Stomach (tissue), 4 donors: ENCODE data around the gene UBE2O.

Source experiments
- EP300 ChIP-seq: sonication (generic); formaldehyde crosslinking; IDR thresholded peaks from one replicate; pipeline ENCODE4 v1.6.1; 2017; ENCODE audit warnings: antibody characterized with exemption
- POLR2A ChIP-seq, 4 donors: fragments of 450-650 bp; IDR thresholded peaks; one replicate each; pipeline ENCODE4 v1.6.1; 2016; ENCODE audit warnings: antibody characterized with exemption in 4 of 4, control low read depth in 2 of 4, mild to moderate bottlenecking in 1 of 4, moderate library complexity in 1 of 4
- POLR2AphosphoS5 ChIP-seq, 3 donors: sonication (generic); formaldehyde crosslinking; IDR thresholded peaks; one replicate each; pipeline ENCODE4 v1.6.1; 2016; ENCODE audit warnings: antibody characterized with exemption in 3 of 3
- TF ChIP-seq, protein P1 (sequence below), 7 experiments: fragments of 450-650 bp in 4 of 7; fragments of 200-600 bp in 3 of 7; sonication (generic) in 3 of 7; IDR thresholded peaks; one replicate each; pipeline ENCODE4 v1.5.1; 2016 to 2019; ENCODE audit warnings: antibody characterized with exemption in 7 of 7, control low read depth in 2 of 7, mild to moderate bottlenecking in 1 of 7

GRCh38 chr17:76442341-76443338, 10.3 kb downstream of the UBE2O start:
- TF ChIP-seq, protein P1, sequence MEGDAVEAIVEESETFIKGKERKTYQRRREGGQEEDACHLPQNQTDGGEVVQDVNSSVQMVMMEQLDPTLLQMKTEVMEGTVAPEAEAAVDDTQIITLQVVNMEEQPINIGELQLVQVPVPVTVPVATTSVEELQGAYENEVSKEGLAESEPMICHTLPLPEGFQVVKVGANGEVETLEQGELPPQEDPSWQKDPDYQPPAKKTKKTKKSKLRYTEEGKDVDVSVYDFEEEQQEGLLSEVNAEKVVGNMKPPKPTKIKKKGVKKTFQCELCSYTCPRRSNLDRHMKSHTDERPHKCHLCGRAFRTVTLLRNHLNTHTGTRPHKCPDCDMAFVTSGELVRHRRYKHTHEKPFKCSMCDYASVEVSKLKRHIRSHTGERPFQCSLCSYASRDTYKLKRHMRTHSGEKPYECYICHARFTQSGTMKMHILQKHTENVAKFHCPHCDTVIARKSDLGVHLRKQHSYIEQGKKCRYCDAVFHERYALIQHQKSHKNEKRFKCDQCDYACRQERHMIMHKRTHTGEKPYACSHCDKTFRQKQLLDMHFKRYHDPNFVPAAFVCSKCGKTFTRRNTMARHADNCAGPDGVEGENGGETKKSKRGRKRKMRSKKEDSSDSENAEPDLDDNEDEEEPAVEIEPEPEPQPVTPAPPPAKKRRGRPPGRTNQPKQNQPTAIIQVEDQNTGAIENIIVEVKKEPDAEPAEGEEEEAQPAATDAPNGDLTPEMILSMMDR (IDR thresholded peaks at IDR 0.05): no peak
- TF ChIP-seq POLR2AphosphoS5 (IDR thresholded peaks at IDR 0.05) (no peak), POLR2A (IDR thresholded peaks at IDR 0.05) (no peak), EP300 (no peak)
